GM12864 (cell line): ENCODE measurements around the gene PITRM1.

Experiments
- DNase-seq: peaks from one replicate; pipeline ENCODE4 v3.0.0-alpha.2; 2011; ENCODE audit warnings: low read depth
- H3K4me3 ChIP-seq: 2 replicates; pipeline ENCODE4 v1.5.1; 2011; ENCODE audit warnings: mild to moderate bottlenecking, low read depth, low read length, control low read depth
- CTCF ChIP-seq: IDR thresholded peaks from 2 replicates; pipeline ENCODE4 v1.5.1; 2011; ENCODE audit warnings: low read depth, mild to moderate bottlenecking, moderate library complexity, low read length, control low read depth, inconsistent platforms; ENCODE audit errors: missing control alignments

Gene PITRM1

GRCh38 chr10:3090914-3091787 is 81.4 kb downstream of the PITRM1 start:
- no peak overlapping the region for H3K4me3 ChIP-seq
- peak; percentile 40 for DNase-seq
- no peak for TF ChIP-seq CTCF

GRCh38 chr10:3090388-3090787 is 82.2 kb downstream of the PITRM1 start:
- no peak for DNase-seq
- TF ChIP-seq CTCF, result no peak
- H3K4me3 ChIP-seq, result no peak overlapping the region
